IMR-90 (cell line): ENCODE data around the gene STK35. TPM values are rescaled to one million over a fixed set of nuclear protein-coding genes. Genes with fewer than 3 reads are reported as not detected.

Source experiments
- ATAC-seq: fragments of 200-7000 bp; cut with Tn5 transposase; 2 replicates; pipeline ENCODE4 v1.9.1; 2020; ENCODE audit warnings: low read depth, mild to moderate bottlenecking, moderate library complexity
- BruUV-seq: library from RNA; stranded (reverse); fragments of 400-500 nt; replicated peaks from 2 replicates; lab custom pipeline; 2021; lab: Mats Ljungman, UMichigan
- CTCF ChIA-PET: fragments of 300-600 bp; formaldehyde crosslinking; extraction: SDS; loops from one replicate; lab custom pipeline; 2021; ENCODE audit warnings: antibody characterized with exemption; lab: Yijun Ruan, JAX
- POLR2A ChIA-PET: fragments of 300-600 bp; sonication (Branson Sonifier 250); formaldehyde crosslinking; loops from one replicate; lab custom pipeline; 2022; ENCODE audit warnings: antibody characterized with exemption; ENCODE audit not compliant: unreplicated experiment; lab: Charles Lee
- DNase-seq: peaks from one replicate; pipeline ENCODE4 v3.0.0; 2013
- H2AFZ ChIP-seq: replicated peaks from 2 replicates; pipeline ENCODE3; 2013; ENCODE audit warnings: low read length, mild to moderate bottlenecking; ENCODE audit not compliant: poor library complexity
- H2AK5ac ChIP-seq: 2 replicates; pipeline ENCODE4 v1.6.1; 2013; ENCODE audit warnings: low read depth, low read length, inconsistent platforms
- H2AK9ac ChIP-seq: replicated peaks from 2 replicates; pipeline ENCODE3; 2013; ENCODE audit warnings: mild to moderate bottlenecking, low read depth, low read length, moderate library complexity; ENCODE audit not compliant: poor library complexity
- H2BK120ac ChIP-seq: 2 replicates; pipeline ENCODE4 v1.6.1; 2013; ENCODE audit warnings: low read depth, low read length, inconsistent platforms
- H2BK15ac ChIP-seq: 3 replicates; pipeline ENCODE4 v1.6.1; 2013; ENCODE audit warnings: low read depth, low read length, inconsistent platforms
- H2BK20ac ChIP-seq: 2 replicates; pipeline ENCODE4 v1.6.1; 2013; ENCODE audit warnings: low read depth, mild to moderate bottlenecking, inconsistent platforms, low read length, moderate library complexity
- H2BK5ac ChIP-seq: 2 replicates; pipeline ENCODE4 v1.6.1; 2013; ENCODE audit warnings: mild to moderate bottlenecking, low read depth, low read length, inconsistent platforms; ENCODE audit not compliant: poor library complexity, severe bottlenecking
- H3K14ac ChIP-seq: replicated peaks from 2 replicates; pipeline ENCODE4 v1.6.1; 2013; ENCODE audit warnings: low read depth, low read length, inconsistent platforms
- H3K18ac ChIP-seq: 2 replicates; pipeline ENCODE4 v1.6.1; 2013; ENCODE audit warnings: low read depth, low read length, control low read depth
- H3K23ac ChIP-seq: 2 replicates; pipeline ENCODE4 v1.6.1; 2013; ENCODE audit warnings: low read depth, low read length, inconsistent platforms
- H3K27ac ChIP-seq: 2 replicates; pipeline ENCODE4 v1.5.1; 2013; ENCODE audit warnings: mild to moderate bottlenecking, control low read depth, low read length; ENCODE audit not compliant: insufficient read depth
- H3K27me3 ChIP-seq: 2 replicates; pipeline ENCODE4 v1.6.1; 2013; ENCODE audit warnings: low read length; ENCODE audit not compliant: control insufficient read depth, insufficient read depth
- H3K36me3 ChIP-seq: 2 replicates; pipeline ENCODE4 v1.6.1; 2013; ENCODE audit warnings: low read length, mixed read lengths; ENCODE audit not compliant: control insufficient read depth, insufficient read depth
- H3K4ac ChIP-seq: 2 replicates; pipeline ENCODE4 v1.6.1; 2013; ENCODE audit warnings: low read depth, low read length, inconsistent platforms
- H3K4me1 ChIP-seq: 2 replicates; pipeline ENCODE4 v1.6.1; 2013; ENCODE audit warnings: low read length, mixed read lengths; ENCODE audit not compliant: control insufficient read depth, insufficient read depth
- H3K4me2 ChIP-seq: 2 replicates; pipeline ENCODE4 v1.6.1; 2013; ENCODE audit warnings: low read depth, mild to moderate bottlenecking, control low read depth, low read length, moderate library complexity
- H3K4me3 ChIP-seq: 2 replicates; pipeline ENCODE4 v1.5.1; 2013; ENCODE audit warnings: low read depth, mild to moderate bottlenecking, control low read depth, low read length, moderate library complexity; ENCODE audit not compliant: insufficient read depth
- H3K56ac ChIP-seq: 2 replicates; pipeline ENCODE4 v1.6.1; 2013; ENCODE audit warnings: low read length, inconsistent platforms; ENCODE audit not compliant: insufficient read depth; ENCODE audit errors: extremely low read depth
- H3K79me1 ChIP-seq, 2 experiments: 2 replicates each; pipeline ENCODE4 v1.6.1; 2013; ENCODE audit warnings: low read length in 2 of 2, inconsistent platforms in 1 of 2, low read depth in 1 of 2
- H3K9ac ChIP-seq: 2 replicates; pipeline ENCODE4 v1.6.1; 2013; ENCODE audit warnings: low read depth, low read length, control low read depth
- H3K9me1 ChIP-seq: 2 replicates; pipeline ENCODE4 v1.6.1; 2013; ENCODE audit warnings: low read length, inconsistent platforms; ENCODE audit not compliant: insufficient read depth
- H3K9me3 ChIP-seq: 2 replicates; pipeline ENCODE4 v1.6.1; 2013; ENCODE audit warnings: low read length; ENCODE audit not compliant: control insufficient read depth, insufficient read depth
- H4K20me1 ChIP-seq: 2 replicates; pipeline ENCODE4 v1.6.1; 2013; ENCODE audit warnings: low read length, inconsistent platforms; ENCODE audit not compliant: insufficient read depth
- H4K5ac ChIP-seq: 2 replicates; pipeline ENCODE4 v1.6.1; 2013; ENCODE audit warnings: mild to moderate bottlenecking, low read depth, low read length, control low read depth
- H4K8ac ChIP-seq, 2 experiments: 2 replicates each; pipeline ENCODE4 v1.6.1; 2013; ENCODE audit warnings: low read depth in 2 of 2, low read length in 2 of 2, control low read depth in 1 of 2, inconsistent platforms in 1 of 2
- H4K91ac ChIP-seq: 2 replicates; pipeline ENCODE4 v1.6.1; 2013; ENCODE audit warnings: low read depth, low read length, inconsistent platforms; ENCODE audit not compliant: insufficient read depth
- BHLHE40 ChIP-seq: fragments of 150-350 bp; IDR thresholded peaks from 2 replicates; pipeline ENCODE4 v1.6.1; 2016; ENCODE audit warnings: mild to moderate bottlenecking, low read depth, low read length
- CEBPB ChIP-seq: IDR thresholded peaks from 2 replicates; pipeline ENCODE4 v1.6.1; 2012; ENCODE audit warnings: low read depth, low read length, improper control_type of control experiment
- CHD1 ChIP-seq: IDR thresholded peaks from 2 replicates; pipeline ENCODE4 v1.6.1; 2012; ENCODE audit warnings: low read depth, low read length, improper control_type of control experiment
- CTCF ChIP-seq: conservative IDR thresholded peaks from 2 replicates; pipeline ENCODE4 v1.5.1; 2012; ENCODE audit warnings: mild to moderate bottlenecking, low read depth, low read length, improper control_type of control experiment
- ELK1 ChIP-seq: fragments of 150-350 bp; IDR thresholded peaks from 2 replicates; pipeline ENCODE4 v1.6.1; 2016; ENCODE audit warnings: low read depth, mild to moderate bottlenecking, low read length, moderate library complexity, borderline replicate concordance
- FOS ChIP-seq: fragments of 150-350 bp; IDR thresholded peaks from 2 replicates; pipeline ENCODE4 v1.6.1; 2016; ENCODE audit warnings: low read depth, low read length
- MAFK ChIP-seq: IDR thresholded peaks from 2 replicates; pipeline ENCODE4 v1.6.1; 2012; ENCODE audit warnings: low read depth, low read length, improper control_type of control experiment
- MAZ ChIP-seq: IDR thresholded peaks from 2 replicates; pipeline ENCODE4 v1.6.1; 2012; ENCODE audit warnings: low read depth, mild to moderate bottlenecking, low read length, improper control_type of control experiment, moderate library complexity, borderline replicate concordance
- MXI1 ChIP-seq: IDR thresholded peaks from 2 replicates; pipeline ENCODE4 v1.6.1; 2012; ENCODE audit warnings: low read depth, mild to moderate bottlenecking, low read length, moderate library complexity, borderline replicate concordance
- NFE2L2 ChIP-seq: fragments of 150-350 bp; IDR thresholded peaks from 2 replicates; pipeline ENCODE4 v1.6.1; 2016; ENCODE audit warnings: low read depth, mild to moderate bottlenecking, low read length
- POLR2A ChIP-seq: IDR thresholded peaks from 2 replicates; pipeline ENCODE4 v1.6.1; 2012; ENCODE audit warnings: mild to moderate bottlenecking, low read depth, low read length
- RAD21 ChIP-seq: IDR thresholded peaks from 2 replicates; pipeline ENCODE4 v1.6.1; 2012; ENCODE audit warnings: low read length, improper control_type of control experiment
- RCOR1 ChIP-seq: IDR thresholded peaks from 2 replicates; pipeline ENCODE4 v1.6.1; 2012; ENCODE audit warnings: mild to moderate bottlenecking, low read length, improper control_type of control experiment; ENCODE audit not compliant: insufficient replicate concordance
- RFX5 ChIP-seq: IDR thresholded peaks from 2 replicates; pipeline ENCODE4 v1.8.0; 2012; ENCODE audit warnings: low read depth, mild to moderate bottlenecking, low read length, moderate library complexity
- SMC3 ChIP-seq: fragments of 150-350 bp; IDR thresholded peaks from 2 replicates; pipeline ENCODE4 v1.6.1; 2016; ENCODE audit warnings: low read depth, mild to moderate bottlenecking, antibody characterized with exemption, low read length, moderate library complexity
- USF2 ChIP-seq: fragments of 150-350 bp; IDR thresholded peaks from 2 replicates; pipeline ENCODE4 v1.6.1; 2017; ENCODE audit warnings: mild to moderate bottlenecking, antibody characterized with exemption, low read length, low read depth
- WGBS, 2 experiments: methylation state at CpG; one replicate each; pipeline versions ENCODE4 v1.1.5 to v1.1.7; 2013; ENCODE audit warnings: missing lambda C conversion rate in 2 of 2; ENCODE audit not compliant: insufficient read length in 1 of 2; ENCODE audit errors: extremely low coverage in 2 of 2; 5-methylcytosine and 5-hydroxymethylcytosine counted together
- dilution Hi-C: fragments of 300-500 bp; cut with HindIII; formaldehyde crosslinking; loops from one replicate; pipeline ENCODE4 v1.14.3; 2018; ENCODE audit warnings: low sequenced_read_pairs; ENCODE audit not compliant: unreplicated experiment
- in situ Hi-C: fragments of 300-500 bp; cut with MboI; formaldehyde crosslinking; loops from 3 replicates; pipeline ENCODE4 v1.14.3; 2019; ENCODE audit warnings: low sequenced_read_pairs, inconsistent platforms, mixed read lengths
- intact Hi-C: fragments of 100-400 bp; cut with micrococcal nuclease; formaldehyde crosslinking; loops from 2 replicates; pipeline ENCODE4 v1.10.0; 2022
- polyA plus RNA-seq, 3 experiments: library from polyadenylated mRNA; depleted of rRNA; stranded (reverse); fragments of >200 nt; gene quantifications; 2 replicates each; pipeline ENCODE4 v1.2.3, GENCODE V29; 2012; ENCODE audit warnings: low replicate concordance in 1 of 3
- total RNA-seq: library from RNA; depleted of rRNA; stranded (reverse); fragments of >200 nt; gene quantifications from 2 replicates; pipeline ENCODE4 v1.2.3, GENCODE V29; 2012

The STK35 gene
- total and polyA plus RNA-seq, 2 of the 4 experiments (the other 2 are of a cell fraction): 11.1 to 12.0 TPM

GRCh38 chr20:2179233-2179580, 77.6 kb downstream of the STK35 start:
- Histone ChIP-seq H2AFZ (no peak overlapping the region), H4K20me1 (no peaks in the 10 kb centered on the region), H4K91ac (no peak overlapping the region), H2BK15ac (no peak overlapping the region), H3K4ac (no peak overlapping the region), H4K8ac (no peak overlapping the region), H3K36me3 (no peaks in the 10 kb centered on the region), H3K23ac (no peak overlapping the region), H3K4me1 (no peaks in the 10 kb centered on the region), H2BK5ac (no peak overlapping the region), H2AK9ac (no peak overlapping the region), H3K18ac (no peak overlapping the region), H3K9me3 (no peaks in the 10 kb centered on the region), H3K9me1 (no peaks in the 10 kb centered on the region), H3K4me2 (no peak overlapping the region), H3K79me1 (no peaks in the 10 kb centered on the region), H3K27me3 (peaks cover 36% of the 10 kb centered on the region), H4K5ac (no peak overlapping the region), H2BK120ac (no peak overlapping the region), H2BK20ac (no peak overlapping the region), H3K14ac (no peak overlapping the region), H3K4me3 (no peak overlapping the region), H2AK5ac (no peak overlapping the region), H3K27ac (no peak overlapping the region), H3K56ac (no peak overlapping the region), H3K9ac (no peak overlapping the region)
- in situ Hi-C loops: loop anchor here (10.0 kb wide), 3 partner anchors 174 to 414 kb away; no protein-coding TSS in a partner anchor
- ChIA-PET POLR2A (no interaction called here), CTCF (interaction anchor here (1.5 kb wide), 1 partner anchor 173 kb away, joined by 4 read pairs; no protein-coding TSS in a partner anchor)
- intact Hi-C loops: loop anchor here (10.0 kb wide), 1 partner anchor 274 kb away; no protein-coding TSS in a partner anchor
- WGBS, 2 experiments: 66% methylated on average over 6 of the region's 11 CpGs; no CpG with 5 or more reads in 1 of the 2 experiments
- no peak for TF ChIP-seq BHLHE40
- TF ChIP-seq ELK1: no peak
- no peak for TF ChIP-seq RCOR1
- TF ChIP-seq RFX5: no peak
- no peak for TF ChIP-seq POLR2A
- TF ChIP-seq MAZ: no peak
- no peak for TF ChIP-seq FOS
- TF ChIP-seq MXI1: no peak
- no peak for TF ChIP-seq USF2
- TF ChIP-seq CTCF: no peak
- TF ChIP-seq CHD1: no peak
- TF ChIP-seq CEBPB: no peak
- no peak for TF ChIP-seq RAD21
- TF ChIP-seq MAFK: no peak
- TF ChIP-seq NFE2L2: no peak
- TF ChIP-seq SMC3: no peak
- no peak for DNase-seq
- BruUV-seq: no TSS peak
- no peak for ATAC-seq
- dilution Hi-C loops: no loop called here
